Ovary (tissue), 3 donors: ENCODE results near the gene TMEM9.

Source experiments
- CTCF ChIP-seq, 3 donors: fragments of 450-650 bp in 2 of 3; fragments of 200-600 bp in 1 of 3; IDR thresholded peaks; one replicate each; pipeline versions ENCODE4 v1.5.1 to v1.8.0; 2016 to 2022; ENCODE audit warnings: antibody characterized with exemption in 3 of 3, mild to moderate bottlenecking in 1 of 3
- EP300 ChIP-seq: sonication (generic); formaldehyde crosslinking; IDR thresholded peaks from one replicate; pipeline ENCODE4 v1.6.1; 2017; ENCODE audit warnings: antibody characterized with exemption
- POLR2A ChIP-seq: fragments of 450-650 bp; IDR thresholded peaks from one replicate; pipeline ENCODE4 v1.6.1; 2017; ENCODE audit warnings: antibody characterized with exemption, mild to moderate bottlenecking, moderate library complexity
- donor health status: DM: no; HTN: no; CAD: no.

GRCh38 chr1:201125019-201125418 lies 29.3 kb downstream of the TMEM9 start:
- TF ChIP-seq CTCF (IDR thresholded peaks at IDR 0.05) (no peak), POLR2A (no peak), EP300 (no peak)
